Calu3 (cell line): ENCODE data around the gene VN1R4. TPM values are rescaled to one million over a fixed set of nuclear protein-coding genes. Genes with fewer than 3 reads are reported as not detected.
"Not testable (repeated sequence)": the region's sequence is repeated elsewhere in the genome, so short reads cannot be mapped to it uniquely, and the experiment has no call there.

ENCODE experiments used
- Bru-seq: library from RNA; stranded (reverse); fragments of 400-500 nt; gene quantifications from one replicate; lab custom pipeline; 2021; lab: Mats Ljungman, UMichigan
- BruChase-seq, 2 experiments: library from RNA; stranded (reverse); fragments of 400-500 nt; gene quantifications; one replicate each; lab custom pipeline; 2021; lab: Mats Ljungman, UMichigan
- BruUV-seq: library from RNA; stranded (reverse); fragments of 400-500 nt; replicated peaks from 2 replicates; lab custom pipeline; 2021; lab: Mats Ljungman, UMichigan
- CTCF ChIA-PET: fragments of 300-600 bp; sonication (Branson Sonifier 250); formaldehyde crosslinking; loops from one replicate; lab custom pipeline; 2022; ENCODE audit warnings: antibody characterized with exemption; lab: Charles Lee
- DNase-seq: peaks from one replicate; pipeline ENCODE4 v3.0.0; 2022
- H3K27ac Mint-ChIP-seq: one replicate; pipeline ENCODE4 v1.8.0; 2022; ENCODE audit warnings: mixed read lengths; ENCODE audit not compliant: unreplicated experiment
- H3K27me3 Mint-ChIP-seq: one replicate; pipeline ENCODE4 v1.8.0; 2022; ENCODE audit warnings: mixed read lengths; ENCODE audit not compliant: unreplicated experiment
- H3K36me3 Mint-ChIP-seq: one replicate; pipeline ENCODE4 v1.8.0; 2022; ENCODE audit warnings: mild to moderate bottlenecking, moderate library complexity, mixed read lengths; ENCODE audit not compliant: insufficient read depth, unreplicated experiment
- H3K4me1 Mint-ChIP-seq: one replicate; pipeline ENCODE4 v1.8.0; 2022; ENCODE audit warnings: mild to moderate bottlenecking, low read depth, mixed read lengths; ENCODE audit not compliant: unreplicated experiment
- H3K4me3 Mint-ChIP-seq: one replicate; pipeline ENCODE4 v1.8.0; 2022; ENCODE audit warnings: mild to moderate bottlenecking, low read depth, moderate library complexity, mixed read lengths; ENCODE audit not compliant: unreplicated experiment
- H3K9me3 Mint-ChIP-seq: one replicate; pipeline ENCODE4 v1.8.0; 2022; ENCODE audit warnings: low read depth, mixed read lengths; ENCODE audit not compliant: unreplicated experiment
- CTCF ChIP-seq: fragments of 200-600 bp; IDR thresholded peaks from one replicate; pipeline ENCODE4 v1.8.0; 2022; ENCODE audit warnings: antibody characterized with exemption; ENCODE audit not compliant: unreplicated experiment
- intact Hi-C: fragments of 100-400 bp; cut with micrococcal nuclease; formaldehyde crosslinking; loops from one replicate; pipeline ENCODE4 v1.10.0; 2022; ENCODE audit not compliant: unreplicated experiment
- long read RNA-seq: library from polyadenylated mRNA; stranded (forward); transcript quantifications from one replicate; pipeline ENCODE4 v2.0.0, GENCODE V29; 2022
- total RNA-seq: library from RNA; stranded (reverse); gene quantifications from 2 replicates; pipeline ENCODE4 v1.2.3, GENCODE V29; 2022

VN1R4 gene
- total RNA-seq (not detected in 2 replicates), Bru-seq, nascent RNA (not detected), BruChase-seq, experiment 1, labeled RNA remaining after a 6-hour chase (not detected), BruChase-seq, experiment 2, labeled RNA remaining after a 2-hour chase (not detected)
- long read RNA-seq: 0 reads

- H3K4me1 Mint-ChIP-seq, DNase-seq, intact Hi-C loops, H3K27me3 Mint-ChIP-seq, H3K4me3 Mint-ChIP-seq, BruUV-seq, H3K36me3 Mint-ChIP-seq, H3K27ac Mint-ChIP-seq: not testable (repeated sequence)
- H3K9me3 Mint-ChIP-seq: peaks cover 33% of the 10 kb centered on the region
- CTCF ChIA-PET: interaction anchor here (0.6 kb wide), 1 partner anchor 30 kb away, joined by 3 read pairs; no protein-coding TSS in a partner anchor
Observed at GRCh38 chr19:53267623-53268022, at the start of gene VN1R4. Gene VN1R4 (minus strand): TSS chr19:53267723. CDS start chr19:53267665, 58 bp downstream.

GRCh38 chr19:53311897-53312296, 44.4 kb upstream of the VN1R4 start:
- CTCF ChIA-PET: no interaction called here
- Mint-ChIP-seq H3K27ac (no peak overlapping the region), H3K4me1 (no peaks in the 10 kb centered on the region), H3K9me3 (peaks cover 14% of the 10 kb centered on the region), H3K27me3 (no peaks in the 10 kb centered on the region), H3K36me3 (no peaks in the 10 kb centered on the region), H3K4me3 (no peak overlapping the region)
- TF ChIP-seq CTCF: no peak
- intact Hi-C loops: no loop called here
- BruUV-seq: no TSS peak
- DNase-seq: no peak

DNA sequence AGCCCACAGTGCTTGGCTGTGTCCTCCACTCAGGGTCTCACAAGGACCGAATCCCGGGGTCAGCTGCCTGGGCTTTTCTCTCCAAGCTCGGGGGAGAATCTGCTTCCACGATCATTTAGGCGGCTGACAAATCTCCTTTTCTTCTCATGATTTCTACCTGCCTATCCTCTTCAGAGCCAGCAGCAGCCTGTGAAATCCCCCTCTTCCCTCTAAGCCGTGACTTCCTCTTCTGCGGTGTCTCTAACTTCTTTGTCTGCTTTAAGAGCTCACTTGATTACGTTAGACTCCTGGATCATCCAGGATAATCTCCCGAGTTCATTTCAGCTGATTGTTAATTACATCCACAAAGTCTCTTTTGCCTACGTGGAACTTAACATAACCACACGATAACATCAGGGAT, 43.5 kb upstream of the VN1R4 start:
- H3K27ac Mint-ChIP-seq: no peak overlapping the region
- H3K27me3 Mint-ChIP-seq: no peaks in the 10 kb centered on the region
- no peaks in the 10 kb centered on the region for H3K4me1 Mint-ChIP-seq
- DNase-seq: no peak
- H3K4me3 Mint-ChIP-seq: no peak overlapping the region
- H3K9me3 Mint-ChIP-seq: peaks cover 19% of the 10 kb centered on the region
- no peak for TF ChIP-seq CTCF
- intact Hi-C loops: no loop called here
- H3K36me3 Mint-ChIP-seq: no peaks in the 10 kb centered on the region
- BruUV-seq: no TSS peak
- CTCF ChIA-PET: interaction anchor here (0.6 kb wide), 1 partner anchor 211 kb away, joined by 3 read pairs; no protein-coding TSS in a partner anchor

GRCh38 chr19:53308339-53308811, 40.9 kb upstream of the VN1R4 start:
- H3K9me3 Mint-ChIP-seq: peaks cover 19% of the 10 kb centered on the region
- no peak for DNase-seq
- no peak for TF ChIP-seq CTCF
- H3K4me1 Mint-ChIP-seq: no peaks in the 10 kb centered on the region
- BruUV-seq: no TSS peak
- H3K27ac Mint-ChIP-seq: no peak overlapping the region
- no peaks in the 10 kb centered on the region for H3K27me3 Mint-ChIP-seq
- no peak overlapping the region for H3K4me3 Mint-ChIP-seq
- intact Hi-C loops: no loop called here
- CTCF ChIA-PET: no interaction called here
- no peaks in the 10 kb centered on the region for H3K36me3 Mint-ChIP-seq

DNA sequence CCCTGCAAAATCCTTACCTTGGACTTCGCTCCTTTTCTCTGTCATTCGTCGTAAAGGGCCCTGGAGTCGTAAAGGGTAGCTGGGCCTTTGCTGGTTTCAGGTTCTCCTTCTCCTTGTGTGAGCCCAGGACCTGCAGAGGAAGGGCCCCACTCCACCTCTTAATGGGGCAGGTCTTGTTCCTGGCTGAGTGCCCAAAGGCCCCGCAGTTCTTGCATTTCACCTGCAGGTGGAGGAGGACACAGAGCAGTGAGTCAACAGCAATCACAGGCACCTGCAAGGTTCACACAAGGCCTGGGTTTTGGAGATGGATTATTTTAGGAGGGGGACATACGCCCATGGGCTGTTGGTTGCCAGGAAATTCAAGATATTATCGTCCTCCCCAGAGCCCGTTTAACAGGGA, 33.8 kb upstream of the VN1R4 start:
- not testable (repeated sequence) for H3K4me3 Mint-ChIP-seq

More for the DNA sequence above, 33.8 kb upstream of the VN1R4 start:
- CTCF ChIA-PET, intact Hi-C loops, H3K4me1 Mint-ChIP-seq, BruUV-seq, H3K36me3 Mint-ChIP-seq, H3K27ac Mint-ChIP-seq, DNase-seq, H3K27me3 Mint-ChIP-seq: not testable (repeated sequence)
- peaks cover 13% of the 10 kb centered on the region for H3K9me3 Mint-ChIP-seq
